ENCODE data around the gene CTNNBL1. TPM values are rescaled to one million over a fixed set of nuclear protein-coding genes. Genes with fewer than 3 reads are reported as not detected.

CTNNBL1 gene
- total RNA-seq, 1 experiment from 2014 or later = 55.4 TPM

GRCh38 chr20:37727957-37728634 is 34.3 kb downstream of the CTNNBL1 start (continued):
- TF ChIP-seq ZBTB33 (IDR thresholded peaks at IDR 0.05; ENCODE audit: extremely low read depth, insufficient replicate concordance, low read length) (no peak), ZFX (IDR thresholded peaks at IDR 0.05) (no peak), EZH2phosphoT487 (IDR thresholded peaks at IDR 0.05; ENCODE audit: borderline replicate concordance) (no peak), ZNF274 (IDR thresholded peaks at IDR 0.05; ENCODE audit: low read depth, low read length) (no peak), CBX3 (IDR thresholded peaks at IDR 0.05; ENCODE audit: low read depth) (no peak), FOSL1 (IDR thresholded peaks at IDR 0.05; ENCODE audit: low read depth) (no peak)

GRCh38 chr20:37728635-37728983 is 34.8 kb downstream of the CTNNBL1 start:
- Histone ChIP-seq H3K4me2 (ENCODE audit: low read length) (no peak overlapping the region), H3K4me1 (ENCODE audit: control insufficient read depth in 1 of 2, insufficient read depth in 2 of 2, low read length in 2 of 2) (no peaks in the 10 kb centered on the region), H4K20me1 (ENCODE audit: insufficient read depth) (no peaks in the 10 kb centered on the region), H3K4me3 (replicated peaks in 1 of 2; ENCODE audit: low read depth in 1 of 2, low read length in 2 of 2) (no peak overlapping the region), H3K9me3 (ENCODE audit: control insufficient read depth in 1 of 2, insufficient read depth in 1 of 2, low read depth in 1 of 2, low read length in 2 of 2) (no peaks in the 10 kb centered on the region), H3K9ac (ENCODE audit: low read length) (no peak overlapping the region), H3K9me2 (ENCODE audit: insufficient read depth) (no peaks in the 10 kb centered on the region), H3K79me2 (ENCODE audit: insufficient read depth, low read length) (peaks cover 35% of the 10 kb centered on the region), H2AFZ (ENCODE audit: low read depth, low read length, poor library complexity, severe bottlenecking) (no peak overlapping the region), H3K36me3 (ENCODE audit: control insufficient read depth in 1 of 2, insufficient read depth in 2 of 2, low read length in 2 of 2) (no peaks in the 10 kb centered on the region), H3K27me3 (ENCODE audit: insufficient read depth, low read length) (no peaks in the 10 kb centered on the region), H3K27ac (ENCODE audit: low read depth, low read length) (no peak overlapping the region)
- intact Hi-C loops (cut with micrococcal nuclease) = no loop called here
- ChIA-PET POLR2A (no interaction called here), CTCF (no interaction called here), RAD21 (ENCODE audit: low non-redundant PET in 1 of 2, low total read pairs in 2 of 2, uncharacterized antibody in 2 of 2, unreplicated experiment in 2 of 2) (no interaction called here)
- TF ChIP-seq EZH2phosphoT487 (IDR thresholded peaks at IDR 0.05; ENCODE audit: borderline replicate concordance) = no peak
- TF ChIP-seq SP1 (IDR thresholded peaks at IDR 0.05; ENCODE audit: low read depth) = no peak
- no peak for TF ChIP-seq JUND (IDR thresholded peaks at IDR 0.05)
- TF ChIP-seq CEBPB (IDR thresholded peaks at IDR 0.05; ENCODE audit: low read depth) = no peak
- TF ChIP-seq ZNF274 (IDR thresholded peaks at IDR 0.05; ENCODE audit: low read depth, low read length) = no peak
- TF ChIP-seq RAD21 (IDR thresholded peaks at IDR 0.05; ENCODE audit: low read depth) = no peak
- TF ChIP-seq CTCF (IDR thresholded peaks at IDR 0.05 in 2 of 3, conservative IDR thresholded peaks at IDR 0.05 in 1 of 3; ENCODE audit: borderline replicate concordance in 1 of 3, insufficient read depth in 1 of 3, low read depth in 2 of 3, low read length in 2 of 3) = no peak
- TF ChIP-seq FOSL1 (IDR thresholded peaks at IDR 0.05; ENCODE audit: low read depth) = no peak
- TF ChIP-seq YY1 (IDR thresholded peaks at IDR 0.05; ENCODE audit: extremely low read depth, insufficient replicate concordance, low read depth, low read length) = no peak
- no TSS peak for BruUV-seq (replicated peaks)
- DNase-seq (ENCODE audit: low read depth, low spot score) = no peak
- no peak for ATAC-seq

All from HCT116 (cell line).